HG03460 (cell line): Measurements from ENCODE around the gene GNPTG.
"Not testable (repeated sequence)": the region's sequence is repeated elsewhere in the genome, so short reads cannot be mapped to it uniquely, and the experiment has no call there.

Experiments used
- ATAC-seq: cut with Tn5 transposase; IDR thresholded peaks from one replicate; pipeline ENCODE4 v1.9.1; 2021; ENCODE audit not compliant: unreplicated experiment

Gene GNPTG

DNA sequence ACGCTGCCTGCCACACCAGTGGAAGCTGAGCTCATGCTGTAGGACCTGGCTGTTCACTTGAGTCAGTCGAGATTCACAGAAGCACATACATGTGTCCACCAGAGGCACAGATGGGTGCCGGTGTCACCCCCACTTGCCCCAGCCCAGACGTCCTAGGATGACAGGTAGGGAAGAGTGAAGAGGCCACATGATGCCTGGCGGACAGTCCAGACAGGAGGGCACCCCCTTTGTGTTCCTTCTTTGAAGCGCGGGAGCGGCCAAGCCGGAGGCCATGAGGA lies 33.5 kb upstream of the GNPTG start:
- no peak for ATAC-seq

DNA sequence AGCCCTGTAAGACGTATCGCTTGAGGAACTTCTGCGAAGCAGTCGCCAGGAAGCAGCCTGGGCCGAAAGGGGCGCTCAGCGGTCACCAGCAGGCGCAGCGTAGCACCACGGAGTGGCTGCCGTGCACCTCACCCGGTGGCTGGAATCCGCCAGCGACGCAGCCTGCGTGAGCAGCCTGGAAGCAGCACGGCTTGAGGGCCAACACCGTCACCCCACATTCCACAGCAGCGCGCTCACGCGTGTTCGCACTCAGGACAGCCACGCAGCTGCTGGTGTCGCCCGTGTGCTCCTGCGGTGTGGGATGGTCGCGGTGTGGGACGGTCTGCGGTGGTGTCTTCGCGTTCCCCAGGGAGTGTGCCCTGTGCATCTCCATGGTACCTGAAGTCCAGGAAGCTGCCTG lies 32.7 kb upstream of the GNPTG start:
- ATAC-seq: no peak

DNA sequence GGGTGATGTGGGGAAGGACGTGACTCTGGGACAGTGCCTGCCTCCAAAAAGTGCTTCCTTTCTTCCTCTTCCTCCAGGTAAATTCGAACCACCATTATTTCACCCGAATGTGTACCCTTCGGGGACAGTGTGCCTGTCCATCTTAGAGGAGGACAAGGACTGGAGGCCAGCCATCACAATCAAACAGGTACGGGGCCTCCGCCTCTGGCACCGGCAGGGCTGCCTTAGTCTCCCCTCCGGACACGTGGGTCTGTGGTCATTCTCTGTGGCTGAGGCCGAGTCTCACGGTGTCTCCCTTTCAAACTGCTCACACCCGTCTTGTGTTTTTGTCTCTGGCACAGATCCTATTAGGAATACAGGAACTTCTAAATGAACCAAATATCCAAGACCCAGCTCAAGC lies 31.6 kb upstream of the GNPTG start:
- ATAC-seq: no peak

DNA sequence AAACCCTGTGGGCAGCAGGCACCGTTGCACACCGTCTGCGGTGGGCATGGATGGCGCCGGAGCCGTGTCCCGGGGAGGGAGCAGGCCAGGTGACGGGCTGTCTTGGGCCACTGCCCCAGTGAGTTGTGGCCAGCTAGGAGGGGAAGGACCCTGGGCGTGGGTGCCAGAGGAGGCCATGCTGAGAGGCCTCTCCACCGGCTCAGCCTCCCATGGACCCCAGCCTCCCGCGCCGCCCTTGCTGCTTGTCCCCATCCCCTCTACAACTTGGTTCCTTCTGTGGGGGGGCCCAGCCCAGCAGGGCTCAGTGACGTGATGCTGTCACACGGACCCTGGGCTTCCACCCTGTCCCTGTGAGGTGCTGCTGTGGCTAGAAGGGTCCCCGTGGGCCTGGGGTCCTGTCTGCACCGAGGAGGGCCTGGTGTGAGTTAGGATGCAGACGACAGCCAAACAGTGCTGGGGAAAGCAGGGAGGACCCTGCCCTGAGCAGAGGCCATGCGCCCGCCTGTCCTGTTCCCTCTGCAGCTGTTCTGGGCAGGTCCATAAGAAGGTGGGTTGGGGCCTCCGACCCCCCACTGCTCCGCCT lies 31.0 kb upstream of the GNPTG start:
- ATAC-seq: no peak

DNA sequence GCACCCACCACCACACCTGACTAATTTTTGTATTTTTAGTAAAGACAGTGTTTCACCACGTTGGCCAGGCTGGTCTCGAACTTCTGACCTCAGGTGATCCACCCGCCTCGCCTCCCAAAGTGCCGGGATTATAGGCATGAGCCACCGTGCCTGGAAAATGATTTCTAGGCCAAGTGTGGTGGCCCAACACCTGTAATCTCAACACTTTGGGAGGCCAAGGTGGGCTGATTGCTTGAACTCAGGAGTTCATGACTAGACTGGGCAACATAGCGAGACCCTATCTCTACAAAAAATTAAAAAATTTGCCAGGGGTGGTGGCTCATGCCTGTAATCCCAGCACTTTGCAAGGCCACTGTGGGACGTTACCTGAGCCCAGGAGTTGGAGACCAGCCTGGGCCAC lies 29.3 kb upstream of the GNPTG start:
- no peak for ATAC-seq

GRCh38 chr16:1323296-1324239 lies 28.2 kb upstream of the GNPTG start:
- ATAC-seq: no peak

DNA sequence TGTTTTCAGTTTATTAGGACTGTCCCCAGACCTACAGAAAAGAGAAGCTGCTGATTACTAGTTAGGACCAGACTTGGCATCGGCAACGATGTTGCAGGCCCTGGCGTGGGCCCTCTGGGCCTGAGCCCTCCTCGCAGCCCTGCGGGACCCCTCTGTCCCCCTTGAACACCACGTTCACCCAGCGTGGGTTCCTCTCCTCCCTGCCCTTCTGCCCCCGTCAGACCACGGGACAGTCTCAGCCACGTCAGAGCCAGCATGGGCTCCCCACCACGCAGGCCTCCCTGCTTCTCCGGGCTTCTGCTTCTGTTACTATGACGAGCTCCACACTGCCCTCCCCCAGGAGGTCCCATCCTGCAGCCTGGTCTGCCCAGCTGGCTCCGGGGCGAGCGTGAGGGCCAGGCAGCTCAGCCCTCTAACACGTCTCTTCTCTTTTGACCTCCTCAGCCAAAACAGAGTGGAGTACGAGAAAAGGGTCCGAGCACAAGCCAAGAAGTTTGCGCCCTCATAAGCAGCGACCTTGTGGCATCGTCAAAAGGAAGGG lies 27.4 kb upstream of the GNPTG start:
- no peak for ATAC-seq

DNA sequence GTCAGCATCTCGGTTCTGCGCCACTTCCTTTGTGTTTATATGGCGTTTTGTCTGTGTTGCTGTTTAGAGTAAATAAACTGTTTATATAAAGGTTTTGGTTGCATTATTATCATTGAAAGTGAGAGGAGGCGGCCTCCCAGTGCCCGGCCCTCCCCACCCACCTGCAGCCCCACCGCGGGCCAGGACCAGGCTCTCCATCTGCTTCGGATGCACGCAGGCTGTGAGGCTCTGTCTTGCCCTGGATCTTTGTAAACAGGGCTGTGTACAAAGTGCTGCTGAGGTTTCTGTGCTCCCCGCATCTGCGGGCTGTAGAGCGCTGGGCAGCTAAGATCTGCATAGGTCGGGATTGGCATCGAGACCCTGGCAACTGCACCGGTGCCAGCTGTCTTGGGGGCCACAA lies 26.5 kb upstream of the GNPTG start:
- no peak for ATAC-seq

DNA sequence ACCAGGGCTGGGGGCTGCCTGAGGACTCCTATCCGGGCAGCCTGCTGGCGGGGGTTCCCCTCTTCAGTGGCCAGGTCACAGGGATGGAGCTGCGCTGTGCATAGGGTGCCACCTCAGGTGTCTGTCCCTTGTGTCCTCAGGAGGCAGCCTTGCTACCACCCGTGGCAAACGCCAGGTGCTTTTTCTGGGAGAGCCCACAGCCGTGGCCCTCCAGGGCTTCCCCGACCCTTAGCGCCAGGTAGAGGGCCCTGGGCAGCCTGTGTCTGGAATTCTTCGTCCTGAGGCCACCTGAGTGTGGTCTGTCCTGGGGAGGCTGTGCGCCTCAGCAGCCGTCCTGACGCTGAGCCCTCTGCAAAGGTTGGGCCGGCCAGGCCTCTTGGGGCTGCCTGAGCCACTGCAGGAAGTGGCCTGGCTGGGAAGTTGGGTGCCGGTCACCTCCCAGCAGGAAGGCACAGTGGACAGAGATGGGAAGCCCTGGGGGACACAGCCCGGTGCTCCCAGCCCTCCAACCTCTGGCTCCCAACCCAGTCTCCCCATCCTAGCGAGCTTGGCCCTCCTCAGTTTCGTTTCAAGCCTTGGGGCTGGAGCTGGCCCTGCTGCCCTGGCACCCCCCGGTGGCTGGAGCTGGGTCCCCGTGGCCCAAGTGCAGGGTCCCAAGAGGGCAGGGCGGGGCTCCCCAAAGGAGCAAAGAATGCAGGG lies 25.9 kb upstream of the GNPTG start:
- ATAC-seq: no peak

DNA sequence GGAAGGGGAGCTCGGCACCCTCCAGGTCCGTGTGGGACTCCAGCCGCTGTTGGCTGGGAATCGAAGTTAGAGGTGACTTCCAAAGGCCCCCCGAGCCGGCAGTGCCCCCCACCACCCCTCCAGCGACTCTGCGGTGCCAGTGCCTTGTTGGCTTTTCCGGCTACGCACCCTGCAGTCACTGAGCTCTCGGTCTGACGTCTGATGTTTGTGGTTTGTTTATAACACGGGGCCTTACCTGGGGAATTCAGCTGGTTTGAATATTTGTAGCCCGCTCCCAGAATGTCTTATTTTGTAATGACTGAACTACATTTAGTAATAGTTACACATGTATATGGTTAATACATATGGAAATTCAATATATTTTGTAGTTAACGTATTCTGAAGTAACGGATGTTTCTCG lies 25.3 kb upstream of the GNPTG start:
- no peak for ATAC-seq

DNA sequence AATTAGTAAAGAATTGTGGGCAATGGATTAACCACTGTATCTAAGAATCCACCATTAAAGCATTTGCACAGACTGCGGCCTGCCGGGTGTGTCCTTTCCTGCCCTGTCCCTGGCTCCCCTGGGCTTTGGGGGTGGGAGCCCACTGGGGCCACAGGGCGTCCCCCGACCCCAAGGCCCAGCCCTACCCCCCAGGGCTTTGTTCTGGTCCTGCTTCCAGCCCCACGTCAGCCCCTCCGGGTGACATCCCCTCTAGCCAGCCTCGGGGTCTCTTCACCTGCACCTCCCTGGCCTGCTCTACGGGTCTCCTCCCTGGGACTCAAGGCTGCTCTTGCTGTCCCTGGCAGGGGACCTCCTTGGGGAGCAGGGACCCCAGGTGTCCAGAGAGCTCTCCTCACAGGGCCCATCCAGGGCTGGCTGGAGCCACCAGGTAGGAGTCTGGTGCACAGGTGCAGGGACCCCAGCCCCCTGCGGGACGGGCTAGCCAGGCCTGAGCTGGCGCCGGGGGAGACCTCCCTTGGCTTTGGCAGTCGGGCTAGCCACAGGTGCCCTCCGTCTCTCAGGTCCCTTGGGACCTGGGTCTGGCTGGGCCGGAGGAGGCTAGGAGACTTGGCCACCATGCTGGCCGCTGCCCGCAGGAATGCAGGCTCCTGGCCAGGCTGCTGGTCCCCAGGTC lies 24.6 kb upstream of the GNPTG start:
- no peak for ATAC-seq

DNA sequence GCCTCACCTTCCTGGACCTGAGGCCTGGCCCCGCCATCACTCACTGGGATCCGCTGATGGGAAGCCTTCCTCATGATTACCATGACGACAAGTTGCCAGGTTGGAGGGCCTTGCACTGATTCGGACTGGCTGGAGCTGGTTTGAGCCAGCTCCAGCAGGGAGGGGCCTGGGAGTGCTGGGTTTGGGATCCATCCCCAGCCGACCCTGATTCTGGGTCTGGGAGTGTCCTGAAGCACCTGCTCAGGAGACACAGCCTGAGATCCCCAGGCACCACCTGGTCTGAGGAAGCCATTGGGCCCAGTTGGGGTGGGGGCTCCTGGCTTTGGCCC lies 24.1 kb upstream of the GNPTG start:
- no peak for ATAC-seq

- ATAC-seq: not testable (repeated sequence)
Observed at GRCh38 chr16:1328136-1328535, 23.6 kb upstream of the GNPTG start.

GRCh38 chr16:1328961-1329360 lies 22.8 kb upstream of the GNPTG start:
- not testable (repeated sequence) for ATAC-seq

DNA sequence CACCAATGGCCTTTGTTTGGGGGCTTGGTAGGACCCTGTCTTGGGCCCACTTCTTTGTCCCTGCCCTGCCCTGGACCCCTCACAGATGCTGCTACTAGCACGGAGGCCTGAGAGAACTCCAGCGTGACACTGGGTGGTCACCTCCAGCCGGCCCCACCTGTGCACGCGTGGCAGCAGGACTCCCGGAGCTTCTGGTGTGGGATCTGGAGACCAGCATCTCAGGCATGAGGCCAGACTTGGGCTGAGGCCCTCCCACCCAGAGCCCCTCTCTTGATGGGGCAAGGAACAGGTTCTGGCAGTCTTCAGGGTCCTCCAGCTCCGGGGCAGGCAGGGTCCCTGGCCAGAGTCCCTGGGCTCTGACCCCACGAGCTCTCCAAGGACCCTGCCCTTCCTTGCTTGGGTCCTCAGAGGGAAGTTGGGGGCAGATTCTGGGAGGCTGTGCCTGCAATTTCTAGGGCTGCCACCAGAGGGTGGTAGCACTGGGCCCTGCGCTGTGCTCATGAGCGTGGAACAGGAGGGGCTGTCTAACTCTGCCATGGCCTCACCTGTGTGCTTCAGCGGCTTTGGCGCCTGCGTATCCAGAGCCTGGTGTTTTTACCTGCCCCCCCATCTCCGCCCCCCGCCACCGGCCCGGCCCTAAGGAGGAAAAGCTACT lies 21.3 kb upstream of the GNPTG start:
- no peak for ATAC-seq

DNA sequence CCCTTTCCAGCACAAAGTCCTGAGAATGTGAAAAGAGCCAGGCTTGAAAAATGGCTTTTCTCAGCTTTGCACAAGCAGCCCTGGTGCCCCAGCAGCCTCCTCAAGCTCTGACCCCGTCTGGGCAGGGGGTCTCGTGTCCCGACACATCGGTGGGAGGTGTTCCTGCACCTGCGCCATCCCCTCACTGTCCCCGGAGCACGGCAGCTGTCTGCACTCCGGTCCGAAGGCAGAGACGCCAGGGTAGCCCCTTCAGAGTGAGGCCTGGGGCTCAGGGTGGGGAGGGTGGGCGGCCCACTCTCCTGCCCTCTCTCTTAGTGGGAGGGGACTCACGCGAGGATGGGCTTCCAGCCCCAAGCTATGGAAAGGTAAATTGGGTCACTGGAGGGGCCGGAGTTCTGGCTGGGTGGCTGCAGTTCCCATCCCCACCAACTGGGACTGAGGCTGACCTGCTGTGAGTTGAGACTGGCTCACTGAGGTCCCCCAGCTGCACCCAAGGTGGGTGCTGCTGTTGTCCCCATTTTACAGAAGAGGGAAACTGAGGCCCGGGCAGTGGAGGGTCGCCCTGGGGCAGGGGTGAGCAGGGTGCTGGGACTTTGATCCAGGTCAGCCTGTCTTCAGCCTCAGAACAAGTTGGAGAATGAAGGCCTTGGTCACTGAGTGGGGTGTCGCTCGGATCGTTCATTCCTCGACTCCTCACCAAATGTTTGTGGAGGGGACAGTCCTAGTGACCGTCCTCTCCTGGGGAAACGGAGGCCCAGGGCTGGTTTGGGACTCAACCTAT lies 20.6 kb upstream of the GNPTG start:
- ATAC-seq: no peak

- ATAC-seq: no peak
Observed at GRCh38 chr16:1331712-1332617, 19.8 kb upstream of the GNPTG start.

DNA sequence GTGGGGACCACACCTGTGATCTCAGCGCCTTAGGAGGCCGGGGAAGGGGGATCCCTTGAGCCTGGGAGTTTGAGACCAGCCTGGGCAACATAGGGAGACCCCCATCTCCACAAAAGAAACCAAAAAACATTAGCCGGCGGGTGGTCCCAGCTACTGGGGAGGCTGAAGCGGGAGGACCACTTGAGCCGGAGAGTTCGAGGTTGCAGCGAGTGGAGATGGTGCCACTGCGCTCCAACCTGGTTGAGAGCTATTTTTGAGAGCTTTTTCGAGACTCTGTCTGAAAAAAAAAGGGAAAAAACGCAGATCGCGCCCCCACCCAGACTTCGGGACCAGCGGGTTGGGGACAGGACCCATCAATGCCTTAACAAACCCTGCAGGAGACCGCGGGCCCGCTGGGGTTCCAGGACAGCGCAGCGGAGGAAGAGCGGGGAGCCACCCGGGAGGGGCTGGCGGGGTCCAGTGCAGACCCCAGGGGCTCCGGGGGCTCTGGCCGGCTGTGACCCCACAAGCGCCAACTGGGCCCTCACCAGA lies 19.0 kb upstream of the GNPTG start:
- ATAC-seq: no peak
